Activated effector memory CD4-positive, alpha-beta T cell treated with anti-CD3 and anti-CD28 coated beads, Interleukin-2, amount 50 U/mL, for 16 hours (primary cell): ENCODE data around the gene CHID1.

Source experiments
- DNase-seq: peaks from one replicate; pipeline ENCODE4 v3.0.0-alpha.2; 2020

Gene CHID1

DNA sequence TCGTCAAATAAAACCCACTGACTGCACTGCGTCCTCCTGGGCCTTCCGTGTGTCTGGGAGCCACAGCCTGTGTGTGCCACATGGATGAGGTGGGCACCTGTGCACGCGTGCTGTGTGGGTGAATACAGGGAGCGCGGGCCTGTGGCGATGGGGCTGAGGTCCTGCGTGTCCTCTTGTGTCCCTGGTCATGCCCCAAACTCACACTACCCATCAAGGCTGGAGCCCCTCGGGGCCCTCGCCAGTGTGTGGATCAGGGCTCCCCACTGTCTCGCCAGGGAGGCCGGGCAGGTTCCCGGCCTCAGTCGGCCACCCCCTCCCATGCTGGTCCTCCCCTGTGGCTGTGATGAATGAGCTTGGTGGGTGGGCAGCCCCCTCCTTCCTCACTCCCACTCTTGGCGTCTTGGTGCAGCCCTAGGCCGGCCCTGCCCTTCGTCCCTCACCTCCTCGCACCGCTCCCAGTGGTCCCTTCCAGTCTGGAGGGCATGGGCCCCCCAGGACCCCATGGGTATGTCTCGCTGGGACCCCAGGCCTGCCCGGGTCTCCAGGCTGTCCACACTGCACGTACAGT is 78.6 kb downstream of the CHID1 start:
- no peak for DNase-seq

DNA sequence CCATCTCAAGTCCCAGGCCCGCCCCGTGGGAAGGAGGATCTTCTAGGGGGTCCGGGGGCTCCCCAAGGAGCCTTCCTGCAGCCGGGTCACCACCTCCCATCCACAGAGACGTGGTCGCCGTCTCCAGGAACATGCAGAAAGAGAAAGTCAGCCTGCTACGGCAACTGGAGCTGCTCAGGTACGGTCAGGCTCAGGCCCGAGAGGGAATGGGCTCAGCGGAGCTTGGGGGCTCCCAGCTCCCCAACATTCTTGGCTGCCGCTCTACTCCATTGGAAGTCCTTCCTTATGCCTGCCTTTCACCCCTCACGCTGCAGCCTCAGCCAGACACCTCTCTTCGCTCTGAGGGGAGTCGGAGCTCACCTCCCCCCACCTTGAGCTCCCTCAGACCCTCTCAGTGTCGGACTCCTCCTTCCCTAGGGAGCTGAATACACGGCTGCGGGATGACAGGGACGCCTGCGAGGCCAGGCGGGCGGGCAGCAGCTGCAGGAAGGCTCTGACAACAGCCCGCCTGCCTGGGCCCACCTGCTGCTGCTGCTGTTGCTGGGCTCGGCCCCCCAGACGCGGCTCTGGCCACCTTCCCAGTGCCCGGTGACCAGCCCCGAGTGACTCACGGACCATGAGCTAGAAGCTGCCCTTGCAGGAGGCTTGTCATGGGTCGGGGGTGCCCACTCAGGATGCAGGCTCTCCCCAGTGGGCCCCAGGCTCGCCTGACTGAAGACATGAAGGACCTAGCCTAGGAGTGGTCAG is 79.3 kb downstream of the CHID1 start:
- no peak for DNase-seq

DNA sequence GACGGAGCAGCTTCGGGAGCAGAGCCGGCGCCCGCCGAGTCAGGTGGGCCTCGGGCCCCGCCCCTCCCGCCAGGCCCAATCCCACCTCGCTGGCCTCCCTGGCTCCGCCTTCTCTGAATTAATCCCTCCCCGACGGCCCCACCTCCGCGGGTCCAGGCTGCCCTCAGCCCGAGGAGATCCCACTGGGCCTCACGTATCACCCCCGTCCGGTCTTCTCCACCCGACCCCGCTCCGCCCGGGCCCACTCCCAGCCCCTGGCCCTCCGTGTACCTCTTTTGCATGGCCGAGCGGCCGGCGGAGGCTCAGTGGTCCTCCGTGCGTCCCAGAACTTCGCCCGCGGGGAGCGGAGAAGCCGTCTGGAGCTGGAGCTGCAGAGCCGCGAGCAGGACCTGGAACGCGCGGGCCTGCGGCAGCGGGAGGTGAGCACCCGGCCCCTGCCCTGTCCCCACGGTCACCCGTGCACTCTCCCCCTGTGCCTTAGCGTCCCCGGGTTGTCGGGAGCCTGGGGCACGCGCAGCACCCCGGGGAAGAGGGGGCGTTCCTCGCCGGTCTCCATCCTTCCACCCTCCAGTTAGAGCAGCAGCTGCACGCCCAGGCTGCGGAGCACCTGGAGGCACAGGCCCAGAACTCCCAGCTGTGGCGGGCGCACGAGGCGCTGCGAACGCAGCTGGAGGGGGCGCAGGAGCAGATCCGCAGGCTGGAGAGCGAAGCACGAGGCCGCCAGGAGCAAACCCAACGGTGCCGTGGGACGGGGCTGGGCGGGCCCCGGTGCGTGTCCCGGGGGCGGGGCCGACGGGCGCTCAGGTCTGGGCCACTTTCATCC is 80.1 kb downstream of the CHID1 start:
- peak; percentile 86 for DNase-seq

DNA sequence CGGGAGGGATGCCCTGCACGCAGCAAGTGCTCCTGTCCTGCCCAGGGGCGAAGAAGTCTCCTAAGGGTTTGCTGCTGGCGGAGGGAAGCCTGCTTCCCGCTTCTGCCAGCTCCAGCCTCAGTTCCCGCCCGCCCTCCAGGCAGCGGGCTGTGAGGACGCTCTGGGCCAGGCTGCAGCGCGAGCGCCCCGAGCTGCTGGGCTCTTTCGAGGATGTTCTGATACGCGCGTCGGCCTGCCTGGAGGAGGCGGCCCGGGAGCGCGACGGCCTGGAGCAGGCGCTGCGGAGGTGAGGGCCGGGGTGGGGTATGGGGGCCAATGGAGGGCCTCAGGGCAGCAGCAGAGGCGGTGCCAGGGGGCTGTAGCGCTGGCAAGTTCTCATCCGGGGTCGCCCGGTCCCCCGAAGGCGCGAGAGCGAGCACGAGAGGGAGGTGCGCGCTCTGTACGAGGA is 80.7 kb downstream of the CHID1 start:
- DNase-seq, result no peak

DNA sequence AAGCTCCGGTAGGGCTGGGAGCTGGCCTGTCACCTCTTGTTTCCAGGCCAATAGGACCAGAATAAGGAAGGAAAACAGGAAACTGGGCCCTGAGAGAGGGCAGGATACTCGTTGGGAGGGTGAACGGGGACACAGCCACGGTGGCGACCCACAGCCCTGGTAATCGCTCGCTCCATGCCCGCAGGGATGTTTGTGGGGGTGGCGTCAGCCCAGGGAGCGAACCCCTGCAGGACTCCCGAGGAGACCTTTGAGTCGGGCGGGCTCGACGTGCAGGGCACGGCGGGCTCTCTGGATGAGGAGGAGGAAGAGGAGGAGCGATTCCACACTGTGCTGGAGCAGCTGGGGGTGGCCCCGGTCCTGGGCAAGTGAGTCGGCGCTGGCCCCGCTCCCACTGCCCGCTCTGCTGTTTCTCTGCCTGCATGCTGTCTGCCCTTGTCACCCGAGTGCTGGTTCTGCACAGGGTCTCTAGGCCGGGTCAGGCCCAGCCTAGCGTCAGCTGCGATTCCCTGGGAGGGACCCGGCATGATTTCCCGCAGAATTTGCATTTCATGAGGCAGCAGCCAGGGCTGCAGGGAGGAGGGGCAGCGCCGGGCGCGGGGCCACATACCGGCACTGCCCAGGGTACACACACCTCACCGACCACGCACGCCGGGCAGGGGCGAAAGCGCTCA is 81.3 kb downstream of the CHID1 start:
- DNase-seq, result no peak

DNA sequence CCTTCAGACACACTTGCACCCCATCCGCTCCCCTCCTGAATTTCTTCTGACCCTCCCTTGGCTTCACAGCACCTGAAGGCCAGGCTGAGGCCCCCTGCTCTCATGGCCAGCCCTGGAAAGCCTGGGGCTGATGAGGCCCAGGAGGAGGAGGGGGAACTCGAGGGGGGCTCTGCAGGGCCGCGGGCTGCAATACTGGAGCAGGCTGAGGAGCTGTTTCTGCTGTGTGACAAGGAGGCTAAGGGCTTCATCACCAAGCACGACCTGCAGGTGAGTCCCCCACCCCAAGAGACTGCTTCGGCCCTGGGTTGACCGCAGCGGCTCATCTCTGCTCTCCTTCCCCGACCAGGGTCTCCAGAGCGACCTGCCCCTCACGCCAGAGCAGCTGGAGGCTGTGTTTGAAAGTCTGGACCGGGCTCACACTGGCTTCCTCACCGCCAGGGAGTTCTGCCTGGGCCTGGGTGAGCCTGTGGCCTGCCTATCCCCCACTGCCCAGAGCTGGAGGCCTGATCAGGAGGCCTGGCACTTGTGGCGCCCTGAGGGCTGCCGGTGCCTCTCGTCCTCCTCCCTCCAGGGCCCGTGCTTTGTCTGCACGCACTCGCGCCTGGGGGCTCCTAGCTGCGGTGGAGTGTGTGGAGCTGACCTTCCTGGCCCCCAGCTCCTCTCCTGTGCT is 82.0 kb downstream of the CHID1 start:
- DNase-seq, result no peak

DNA sequence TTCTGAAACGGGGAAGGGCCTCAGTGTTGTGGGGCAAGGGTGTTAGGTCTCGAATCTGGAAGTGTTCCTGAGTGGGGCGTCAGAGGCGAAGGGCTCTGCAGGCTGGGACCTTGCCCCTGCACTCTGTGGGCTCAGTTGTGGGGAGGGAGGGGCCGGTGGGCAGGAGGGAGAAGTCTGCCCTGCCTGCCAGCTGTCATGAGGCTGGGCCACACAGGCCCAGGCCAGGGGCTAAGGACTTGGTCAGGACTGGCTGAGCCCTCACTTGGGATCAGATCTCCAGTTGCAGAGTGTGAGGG is 82.8 kb downstream of the CHID1 start, which contains the start of gene CRACR2B:
TSS of gene CRACR2B (plus strand) at position 23 of the 296 bp plus-strand sequence. CDS start 689 bp downstream, outside the sequence.
- no peak for DNase-seq

DNA sequence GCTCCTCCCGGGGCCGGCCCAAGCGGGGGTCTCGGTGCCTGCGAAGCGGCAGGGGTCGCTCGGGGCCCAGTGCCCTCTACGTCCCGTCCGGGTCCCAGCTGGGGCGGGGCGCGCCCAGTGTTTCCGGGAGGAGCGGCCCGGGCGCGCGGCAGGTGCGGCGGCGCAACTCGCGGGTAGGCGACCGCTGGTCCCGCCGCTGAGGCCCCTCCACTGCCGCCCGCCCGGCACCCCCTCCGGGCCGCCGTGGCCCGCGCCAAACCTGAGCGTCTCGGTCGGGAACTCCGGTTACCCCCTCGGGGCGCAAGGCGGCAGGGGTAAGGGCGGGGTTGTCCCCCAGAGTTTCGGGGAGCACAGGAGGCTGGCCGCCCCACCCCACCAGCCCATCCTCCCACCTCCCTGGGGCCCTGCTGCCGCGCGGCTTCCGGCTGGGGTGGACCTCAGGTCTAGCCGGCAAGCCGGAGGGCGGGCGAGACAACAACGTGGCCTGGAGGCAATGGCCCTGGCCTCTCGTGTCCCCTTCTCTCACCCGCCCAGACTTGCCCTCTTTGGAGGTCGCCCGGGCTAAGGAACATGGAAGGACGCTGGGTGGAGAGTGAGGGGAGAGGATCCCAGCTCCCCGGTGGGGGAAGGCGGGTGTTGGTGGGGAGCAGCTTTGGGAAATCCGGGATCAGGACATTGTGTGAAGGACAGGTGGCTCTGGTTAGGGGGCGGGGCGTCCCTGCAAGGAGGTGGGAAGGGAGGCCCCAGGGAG is 83.3 kb downstream of the CHID1 start:
- no peak for DNase-seq

DNA sequence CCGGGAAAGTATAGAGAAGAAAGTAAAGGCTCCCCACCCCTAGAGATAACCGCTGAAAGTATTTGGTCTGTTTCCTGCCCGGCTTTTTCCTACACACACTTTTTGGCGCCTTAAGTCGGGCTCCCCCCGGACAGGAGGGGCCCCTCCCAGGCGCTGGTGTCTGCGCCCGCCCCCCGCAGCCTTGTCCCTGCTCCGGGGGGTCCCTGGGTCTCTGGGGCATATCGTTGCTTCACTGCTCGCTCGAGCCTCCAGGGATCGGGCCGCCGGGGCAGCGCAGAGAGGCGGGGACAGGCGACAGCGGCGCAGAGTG is 83.8 kb downstream of the CHID1 start:
- DNase-seq, result no peak

DNA sequence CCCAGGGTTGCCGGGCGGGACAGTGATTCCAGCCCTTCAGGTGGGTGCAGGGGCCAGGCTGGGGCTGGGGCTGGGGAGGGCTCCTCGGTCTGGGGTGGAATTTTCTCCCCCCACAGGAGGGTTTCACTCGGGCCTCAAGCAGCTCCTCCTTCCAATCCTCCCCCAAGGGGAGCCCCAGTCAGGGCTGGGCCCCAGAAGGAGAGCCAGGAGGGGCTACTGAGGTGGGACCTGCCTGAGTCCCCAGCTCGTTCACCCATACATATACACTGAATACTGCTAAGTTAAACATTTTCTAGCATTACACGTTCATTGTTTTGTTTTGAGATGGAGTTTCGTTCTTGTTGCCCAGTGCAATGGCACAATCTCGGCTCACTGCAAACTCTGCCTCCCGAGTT is 84.4 kb downstream of the CHID1 start:
- no peak for DNase-seq

DNA sequence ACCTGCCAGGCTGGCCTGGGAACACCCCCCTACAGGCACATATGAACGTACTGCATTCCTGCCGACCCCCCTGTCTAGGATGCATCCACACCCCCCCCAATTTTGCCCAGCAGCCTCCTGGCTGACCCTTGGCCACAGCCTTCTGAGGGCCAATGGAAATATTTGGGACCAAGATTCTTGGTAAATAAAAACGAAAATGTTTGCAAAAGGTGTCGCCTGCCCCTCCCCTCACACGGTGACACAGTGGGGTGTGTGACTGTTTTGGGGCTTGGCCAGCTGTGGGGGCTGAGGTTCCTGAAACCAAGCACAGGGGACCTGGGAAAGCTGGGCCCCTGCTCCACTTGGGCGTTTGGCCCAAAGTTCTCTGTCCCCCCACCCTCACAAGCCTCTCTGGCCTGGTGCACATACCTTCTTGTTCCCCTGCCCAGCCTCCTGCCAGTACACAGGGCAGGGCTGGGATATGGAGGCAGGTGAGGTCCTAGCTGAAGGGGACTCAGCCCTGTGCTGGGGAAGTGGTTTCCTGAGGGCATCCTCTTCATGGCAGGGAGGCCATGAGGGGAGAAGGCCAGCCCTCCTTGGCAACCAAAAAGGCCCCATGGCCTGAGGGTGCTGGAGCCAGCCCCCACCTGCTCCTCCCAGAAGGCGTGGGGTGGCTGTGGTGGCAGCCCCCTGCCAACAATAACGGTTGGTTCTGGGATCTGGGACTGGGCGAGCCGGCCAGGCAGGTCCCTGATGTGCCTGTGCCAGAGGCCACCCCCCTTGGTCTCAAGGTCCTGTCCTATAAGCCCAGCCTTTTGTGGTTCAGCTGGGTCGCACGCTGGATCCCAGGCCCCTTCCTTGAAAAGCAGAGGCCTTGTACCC is 85.0 kb downstream of the CHID1 start:
- no peak for DNase-seq

DNA sequence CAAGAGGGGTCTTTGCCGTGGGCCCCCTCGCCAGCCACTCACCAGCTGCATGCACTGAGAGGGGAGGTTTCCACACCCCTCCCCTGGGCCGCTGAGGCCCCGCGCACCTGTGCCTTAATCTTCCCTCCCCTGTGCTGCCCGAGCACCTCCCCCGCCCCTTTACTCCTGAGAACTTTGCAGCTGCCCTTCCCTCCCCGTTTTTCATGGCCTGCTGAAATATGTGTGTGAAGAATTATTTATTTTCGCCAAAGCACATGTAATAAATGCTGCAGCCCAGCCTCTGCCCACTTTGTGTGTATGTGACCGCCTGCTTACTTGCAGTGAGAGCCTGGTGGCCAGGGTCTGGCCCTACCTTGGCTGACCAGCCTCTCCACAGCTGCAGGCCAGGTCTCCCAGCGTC is 85.7 kb downstream of the CHID1 start:
- no peak for DNase-seq

DNA sequence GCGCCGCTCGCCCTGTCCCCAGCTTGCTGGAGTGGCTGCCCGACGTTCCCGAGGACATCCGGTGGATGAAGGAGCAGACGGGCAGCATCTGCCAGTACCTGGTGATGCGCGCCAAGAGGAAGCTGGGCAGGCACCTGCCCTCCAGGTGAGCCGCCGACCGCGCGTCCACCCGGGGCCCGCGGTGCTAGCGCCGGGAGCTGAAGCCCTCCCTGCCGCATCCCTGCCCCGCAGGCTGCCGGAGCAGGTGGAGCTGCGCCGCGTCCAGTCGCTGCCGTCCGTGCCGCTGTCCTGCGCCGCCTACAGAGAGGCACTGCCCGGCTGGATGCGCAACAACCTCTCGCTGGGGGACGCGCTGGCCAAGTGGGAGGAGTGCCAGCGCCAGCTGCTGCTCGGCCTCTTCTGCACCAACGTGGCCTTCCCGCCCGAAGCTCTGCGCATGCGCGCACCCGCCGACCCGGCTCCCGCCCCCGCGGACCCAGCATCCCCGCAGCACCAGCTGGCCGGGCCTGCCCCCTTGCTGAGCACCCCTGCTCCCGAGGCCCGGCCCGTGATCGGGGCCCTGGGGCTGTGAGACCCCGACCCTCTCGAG is 86.2 kb downstream of the CHID1 start:
- no peak for DNase-seq

DNA sequence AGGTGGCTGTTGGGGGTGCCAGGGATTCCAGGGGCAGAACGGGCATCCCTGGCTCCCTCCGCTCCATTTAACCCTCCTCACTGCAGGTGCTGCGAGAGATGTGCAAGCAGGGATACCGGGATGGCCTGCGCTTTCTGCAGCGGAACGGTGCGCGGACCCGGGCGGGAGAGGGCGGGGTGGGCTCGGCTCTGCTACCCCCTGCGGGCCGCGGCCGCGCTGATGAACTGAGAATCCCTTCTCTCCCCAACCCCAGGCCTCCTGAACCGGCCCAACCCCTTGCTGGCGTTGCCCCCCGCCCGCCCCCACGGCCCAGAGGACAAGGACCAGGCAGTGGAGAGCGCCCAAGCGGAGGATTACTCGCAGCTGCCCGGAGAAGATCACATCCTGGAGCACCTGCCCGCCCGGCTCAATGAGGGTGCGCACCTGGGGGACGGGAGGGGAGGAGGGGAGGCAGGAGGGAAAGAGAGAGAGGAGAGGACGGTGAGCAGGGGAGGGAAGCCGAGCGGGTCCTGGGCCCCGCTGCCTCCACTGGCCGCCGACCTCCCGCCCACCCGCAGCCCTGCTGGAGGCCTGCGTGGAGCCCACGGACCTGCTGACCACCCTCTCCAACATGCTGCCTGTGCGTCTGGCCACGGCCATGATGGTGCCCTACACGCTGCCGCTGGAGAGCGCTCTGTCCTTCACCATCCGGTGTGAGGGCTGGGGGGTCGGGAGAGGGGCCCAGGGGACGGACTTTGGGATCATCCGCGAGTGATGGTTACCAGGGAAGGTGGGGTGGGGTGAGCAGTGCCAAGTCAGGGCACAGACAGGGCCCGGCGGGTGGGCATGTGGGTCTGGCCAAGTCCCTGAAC is 86.9 kb downstream of the CHID1 start:
- no peak for DNase-seq

DNA sequence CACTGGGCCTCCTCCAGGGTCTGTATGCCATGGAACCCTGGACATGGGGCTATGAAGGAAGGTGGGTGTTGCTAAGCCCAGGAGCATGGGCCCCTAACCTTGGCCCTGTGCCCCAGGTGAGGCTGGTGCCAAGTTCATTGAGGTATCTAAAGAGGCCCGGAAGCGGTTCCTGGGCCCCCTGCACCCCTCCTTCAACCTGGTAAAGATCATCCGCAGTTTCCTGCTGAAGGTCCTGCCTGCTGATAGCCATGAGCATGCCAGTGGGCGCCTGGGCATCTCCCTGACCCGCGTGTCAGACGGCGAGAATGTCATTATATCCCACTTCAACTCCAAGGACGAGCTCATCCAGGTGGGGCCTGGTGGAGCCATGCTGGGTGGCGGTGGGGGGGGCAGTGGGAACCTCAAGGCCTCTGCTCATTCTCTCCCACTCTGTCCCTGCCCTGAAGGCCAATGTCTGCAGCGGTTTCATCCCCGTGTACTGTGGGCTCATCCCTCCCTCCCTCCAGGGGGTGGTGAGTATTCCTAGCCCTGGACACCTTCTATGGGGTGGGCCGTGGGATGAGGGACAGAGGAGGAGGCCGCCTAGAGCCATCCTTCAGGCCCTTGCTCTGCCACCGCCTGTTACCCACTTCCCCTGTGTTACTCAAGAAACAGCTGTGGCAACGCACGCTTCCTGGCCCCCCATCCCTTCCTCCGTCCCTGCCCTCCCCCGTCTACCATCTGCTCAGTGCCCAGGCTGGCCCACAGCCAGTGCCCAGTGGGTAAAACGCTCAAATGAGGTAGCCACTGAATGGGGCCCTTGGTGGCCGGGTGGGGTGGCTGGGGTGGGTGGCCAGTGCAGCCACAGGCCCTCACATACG is 88.9 kb downstream of the CHID1 start:
- DNase-seq, result no peak

DNA sequence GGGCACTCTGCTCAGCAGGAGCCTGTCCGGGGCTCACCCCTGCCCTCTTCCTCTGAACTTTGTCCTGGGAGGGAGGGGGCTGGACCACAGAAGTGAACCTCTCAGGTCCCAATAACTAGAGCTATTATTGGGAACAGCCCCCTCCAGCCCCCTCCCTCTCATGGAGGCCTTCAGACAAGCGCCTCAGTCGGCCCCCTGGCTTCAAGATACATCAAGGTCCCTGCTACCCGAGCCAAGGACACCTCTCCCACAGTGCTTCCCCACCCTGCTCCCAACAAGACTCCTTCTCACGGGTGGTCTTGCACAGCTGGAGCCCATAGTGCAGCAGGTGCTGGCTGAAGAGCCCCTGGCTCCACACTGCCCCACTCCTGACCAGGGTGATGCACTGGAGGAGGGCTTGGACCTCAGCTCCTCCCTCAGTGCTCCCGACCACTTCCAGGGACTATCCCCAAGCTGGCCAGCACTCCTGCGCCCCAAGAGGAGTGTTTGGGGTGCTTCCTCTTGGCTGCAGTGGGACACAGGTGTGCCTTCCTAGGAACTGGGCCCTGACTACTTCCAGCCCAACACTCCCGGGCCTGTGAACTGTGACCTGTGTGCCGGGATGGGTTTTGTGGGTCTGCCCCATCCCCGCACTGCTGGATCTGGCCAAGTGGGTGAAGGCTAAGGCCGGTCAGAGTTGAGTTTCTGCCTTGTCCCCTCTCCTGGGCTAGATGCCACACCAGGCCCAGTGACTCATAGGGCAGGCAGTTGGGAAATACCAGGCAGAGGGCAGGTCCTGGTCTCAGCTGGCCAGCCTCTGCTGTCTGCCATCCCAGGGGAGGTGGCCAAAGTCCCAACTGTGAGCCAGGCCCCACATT is 89.7 kb downstream of the CHID1 start:
- no peak for DNase-seq

DNA sequence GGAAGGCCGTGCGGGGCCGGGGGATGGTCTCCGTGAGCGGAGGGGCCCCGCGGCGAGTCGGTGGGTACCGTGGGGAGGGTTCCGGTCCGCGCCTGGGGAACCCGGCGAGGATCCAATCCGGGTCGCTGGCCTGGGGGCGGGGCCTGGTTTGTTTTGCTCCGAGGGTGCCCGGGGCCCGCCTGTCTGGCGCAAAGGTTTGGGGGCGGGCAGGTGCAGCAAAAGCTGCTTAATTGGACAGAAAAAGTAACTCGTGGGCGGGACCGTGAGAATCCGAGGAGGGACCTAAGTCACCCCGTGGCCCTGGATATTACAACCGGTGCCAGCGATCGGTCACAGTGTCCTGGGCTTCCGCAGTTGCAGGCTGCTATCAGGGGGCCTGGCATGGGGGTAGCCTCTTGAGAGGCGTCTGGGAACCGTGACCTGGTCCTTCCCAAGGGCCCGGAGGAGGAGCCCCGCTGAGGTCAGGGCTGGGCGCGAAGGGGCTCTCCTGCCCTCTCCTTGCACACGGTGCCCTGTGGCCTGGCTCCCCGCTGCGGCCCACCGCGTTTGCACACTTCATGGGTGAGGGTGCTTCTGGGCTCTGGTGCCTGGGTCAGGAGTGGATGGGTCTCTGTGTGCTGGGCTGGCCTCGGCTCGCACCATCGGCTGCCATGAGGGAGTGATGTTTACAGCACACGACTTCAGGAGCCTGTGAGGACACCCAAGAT is 90.5 kb downstream of the CHID1 start:
- DNase-seq, result peak; percentile 98
